Renal pelvis (tissue), 4 donors: ENCODE results near the gene ZNF195. TPM values are rescaled to one million over a fixed set of nuclear protein-coding genes. Genes with fewer than 3 reads are reported as not detected.
"Not testable (repeated sequence)": the region's sequence is repeated elsewhere in the genome, so short reads cannot be mapped to it uniquely, and the experiment has no call there.

Source experiments
- DNase-seq: peaks from one replicate; pipeline ENCODE4 v3.0.0-alpha.2; 2013
- polyA plus RNA-seq, 3 donors: library from polyadenylated mRNA; unstranded; fragments of 120-200 nt; gene quantifications; one replicate each; pipeline ENCODE4 v1.2.1, GENCODE V29; 2013; ENCODE audit not compliant: insufficient read length in 3 of 3

Gene ZNF195
- polyA plus RNA-seq, 3 donors, result 28.4 to 41.1 (median 41.0) TPM

GRCh38 chr11:3357994-3358676 lies 20.8 kb downstream of the ZNF195 start:
- no peak for DNase-seq

GRCh38 chr11:3357302-3357701 lies 21.6 kb downstream of the ZNF195 start:
- DNase-seq, result no peak

- DNase-seq, result no peak
Measured at GRCh38 chr11:3356858-3357257, 22.1 kb downstream of the ZNF195 start.

GRCh38 chr11:3353066-3353465 lies 25.9 kb downstream of the ZNF195 start:
- no peak for DNase-seq

- no peak for DNase-seq
Measured at GRCh38 chr11:3347127-3347526, 31.8 kb downstream of the ZNF195 start.

GRCh38 chr11:3346587-3346986 lies 32.4 kb downstream of the ZNF195 start:
- DNase-seq, result no peak

- no peak for DNase-seq
Measured at GRCh38 chr11:3345736-3346135, 33.2 kb downstream of the ZNF195 start.

GRCh38 chr11:3344327-3345174 lies 34.4 kb downstream of the ZNF195 start:
- DNase-seq, result peak; percentile 9

GRCh38 chr11:3342709-3343108 lies 36.2 kb downstream of the ZNF195 start:
- DNase-seq, result no peak

GRCh38 chr11:3341298-3341697 lies 37.6 kb downstream of the ZNF195 start:
- peak; percentile 20 for DNase-seq

GRCh38 chr11:3340025-3340424 lies 38.9 kb downstream of the ZNF195 start:
- no peak for DNase-seq

- DNase-seq, result no peak
Measured at GRCh38 chr11:3339340-3339624, 39.7 kb downstream of the ZNF195 start.

GRCh38 chr11:3338569-3339339 lies 40.2 kb downstream of the ZNF195 start:
- no peak for DNase-seq

GRCh38 chr11:3336420-3336819 lies 42.5 kb downstream of the ZNF195 start:
- DNase-seq, result not testable (repeated sequence)

GRCh38 chr11:3333157-3333556 lies 45.8 kb downstream of the ZNF195 start:
- DNase-seq, result not testable (repeated sequence)

- not testable (repeated sequence) for DNase-seq
Measured at GRCh38 chr11:3331078-3331477, 47.9 kb downstream of the ZNF195 start.

GRCh38 chr11:3330064-3330463 lies 48.9 kb downstream of the ZNF195 start:
- DNase-seq, result not testable (repeated sequence)

GRCh38 chr11:3328503-3328902 lies 50.4 kb downstream of the ZNF195 start:
- not testable (repeated sequence) for DNase-seq

GRCh38 chr11:3326450-3326849 lies 52.5 kb downstream of the ZNF195 start:
- DNase-seq, result not testable (repeated sequence)

GRCh38 chr11:3324724-3325123 lies 54.2 kb downstream of the ZNF195 start:
- not testable (repeated sequence) for DNase-seq
